PC-9 (cell line): ENCODE data around the gene PDLIM7.

Experiments used
- EZH2 ChIP-seq: fragments of 200-600 bp; sonication (generic); IDR thresholded peaks from 2 replicates; pipeline ENCODE4 v1.8.0; 2017; ENCODE audit warnings: antibody characterized with exemption, low read depth
- TF ChIP-seq, protein P1 (sequence below): fragments of 200-600 bp; sonication (generic); conservative IDR thresholded peaks from 2 replicates; pipeline ENCODE4 v1.6.1; 2017; ENCODE audit warnings: mixed run types, antibody characterized with exemption, mild to moderate bottlenecking, moderate library complexity

GRCh38 chr5:177496070-177496726, 1.2 kb downstream of the PDLIM7 start:
- TF ChIP-seq, protein P1, sequence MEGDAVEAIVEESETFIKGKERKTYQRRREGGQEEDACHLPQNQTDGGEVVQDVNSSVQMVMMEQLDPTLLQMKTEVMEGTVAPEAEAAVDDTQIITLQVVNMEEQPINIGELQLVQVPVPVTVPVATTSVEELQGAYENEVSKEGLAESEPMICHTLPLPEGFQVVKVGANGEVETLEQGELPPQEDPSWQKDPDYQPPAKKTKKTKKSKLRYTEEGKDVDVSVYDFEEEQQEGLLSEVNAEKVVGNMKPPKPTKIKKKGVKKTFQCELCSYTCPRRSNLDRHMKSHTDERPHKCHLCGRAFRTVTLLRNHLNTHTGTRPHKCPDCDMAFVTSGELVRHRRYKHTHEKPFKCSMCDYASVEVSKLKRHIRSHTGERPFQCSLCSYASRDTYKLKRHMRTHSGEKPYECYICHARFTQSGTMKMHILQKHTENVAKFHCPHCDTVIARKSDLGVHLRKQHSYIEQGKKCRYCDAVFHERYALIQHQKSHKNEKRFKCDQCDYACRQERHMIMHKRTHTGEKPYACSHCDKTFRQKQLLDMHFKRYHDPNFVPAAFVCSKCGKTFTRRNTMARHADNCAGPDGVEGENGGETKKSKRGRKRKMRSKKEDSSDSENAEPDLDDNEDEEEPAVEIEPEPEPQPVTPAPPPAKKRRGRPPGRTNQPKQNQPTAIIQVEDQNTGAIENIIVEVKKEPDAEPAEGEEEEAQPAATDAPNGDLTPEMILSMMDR, result peak; percentile 64
- no peak for TF ChIP-seq EZH2
